Muscle of back (tissue), 13 donors: ENCODE measurements around the gene CD36. TPM values are rescaled to one million over a fixed set of nuclear protein-coding genes. Genes with fewer than 3 reads are reported as not detected.

Experiments used
- DNase-seq, 3 donors: peaks; one replicate each; pipeline versions ENCODE4 v3.0.0 to v3.0.0-alpha.2; 2013
- long read RNA-seq, 9 donors: transcript quantifications; one replicate each; lab custom pipeline, GENCODE V29; 2026
- polyA plus RNA-seq, 10 donors: library from polyadenylated mRNA; unstranded; fragments of 120-200 nt; gene quantifications; one replicate each; pipeline ENCODE4 v1.2.1, GENCODE V29; 2013; ENCODE audit not compliant: insufficient read length in 10 of 10

Gene CD36
- 100 to 1,000 TPM; 167 to 439 (median 306) TPM for polyA plus RNA-seq
- long read RNA-seq, donor 1, transcript CD36-202 (14 exons, 1,942 nt): major isoform, 28 of 93 reads
- long read RNA-seq, donor 1, transcript CD36-214 (15 exons, 2,298 nt): minor isoform, 5 of 93 reads
- long read RNA-seq, donor 1, transcript CD36-204 (12 exons, 1,686 nt): minor isoform, 25 of 93 reads
- long read RNA-seq, donor 1, transcript CD36-201 (14 exons, 2,094 nt): minor isoform, 5 of 93 reads
- long read RNA-seq, donor 1, partial matches to known transcripts: 30 of 93 reads
- long read RNA-seq, donor 1, other reads (novel, unspliced or antisense): 0 of 93 reads
- long read RNA-seq, donor 2, transcript CD36-204 (12 exons, 1,686 nt): minor isoform, 20 of 83 reads
- long read RNA-seq, donor 2, transcript CD36-214 (15 exons, 2,298 nt): minor isoform, 6 of 83 reads
- long read RNA-seq, donor 2, transcript CD36-202 (14 exons, 1,942 nt): major isoform, 26 of 83 reads
- long read RNA-seq, donor 2, transcript CD36-201 (14 exons, 2,094 nt): minor isoform, 5 of 83 reads
- long read RNA-seq, donor 2, partial matches to known transcripts: 26 of 83 reads
- long read RNA-seq, donor 2, other reads (novel, unspliced or antisense): 0 of 83 reads
- long read RNA-seq, donor 3: 0 reads
- long read RNA-seq, donor 4, transcript CD36-204 (12 exons, 1,686 nt): major isoform, 31 of 121 reads
- long read RNA-seq, donor 4, transcript CD36-214 (15 exons, 2,298 nt): minor isoform, 13 of 121 reads
- long read RNA-seq, donor 4, transcript CD36-202 (14 exons, 1,942 nt): minor isoform, 18 of 121 reads
- long read RNA-seq, donor 4, partial matches to known transcripts: 59 of 121 reads
- long read RNA-seq, donor 4, other reads (novel, unspliced or antisense): 0 of 121 reads
- long read RNA-seq, donor 5, transcript CD36-214 (15 exons, 2,298 nt): minor isoform, 7 of 71 reads
- long read RNA-seq, donor 5, transcript CD36-202 (14 exons, 1,942 nt): major isoform, 11 of 71 reads
- long read RNA-seq, donor 5, partial matches to known transcripts: 48 of 71 reads
- long read RNA-seq, donor 5, other reads (novel, unspliced or antisense): 0 of 71 reads
- long read RNA-seq, donor 6, transcript CD36-204 (12 exons, 1,686 nt): major isoform, 40 of 129 reads
- long read RNA-seq, donor 6, transcript CD36-214 (15 exons, 2,298 nt): minor isoform, 6 of 129 reads
- long read RNA-seq, donor 6, transcript CD36-201 (14 exons, 2,094 nt): minor isoform, 10 of 129 reads
- long read RNA-seq, donor 6, transcript CD36-202 (14 exons, 1,942 nt): minor isoform, 17 of 129 reads
- long read RNA-seq, donor 6, partial matches to known transcripts: 56 of 129 reads
- long read RNA-seq, donor 6, other reads (novel, unspliced or antisense): 0 of 129 reads
- long read RNA-seq, donor 7, transcript CD36-202 (14 exons, 1,942 nt): minor isoform, 12 of 92 reads
- long read RNA-seq, donor 7, transcript CD36-214 (15 exons, 2,298 nt): minor isoform, 6 of 92 reads
- long read RNA-seq, donor 7, transcript CD36-204 (12 exons, 1,686 nt): major isoform, 21 of 92 reads
- long read RNA-seq, donor 7, partial matches to known transcripts: 53 of 92 reads
- long read RNA-seq, donor 7, other reads (novel, unspliced or antisense): 0 of 92 reads
- long read RNA-seq, donor 8, transcript CD36-214 (15 exons, 2,298 nt): major isoform, 13 of 51 reads
- long read RNA-seq, donor 8, transcript CD36-202 (14 exons, 1,942 nt): minor isoform, 6 of 51 reads
- long read RNA-seq, donor 8, partial matches to known transcripts: 28 of 51 reads
- long read RNA-seq, donor 8, other reads (novel, unspliced or antisense): 0 of 51 reads
- long read RNA-seq, donor 9, partial matches to known transcripts: 0 of 2 reads
- long read RNA-seq, donor 9, other reads (novel, unspliced or antisense): 0 of 2 reads

- peak in 2 of 3 donors; percentile 40 to 60 for DNase-seq
These were observed at the start of gene CD36 for GRCh38 chr7:80637911-80638765. TSS of gene CD36 (plus strand) at chr7:80638642. CDS start at chr7:80646741, 8,099 bp downstream.

DNA sequence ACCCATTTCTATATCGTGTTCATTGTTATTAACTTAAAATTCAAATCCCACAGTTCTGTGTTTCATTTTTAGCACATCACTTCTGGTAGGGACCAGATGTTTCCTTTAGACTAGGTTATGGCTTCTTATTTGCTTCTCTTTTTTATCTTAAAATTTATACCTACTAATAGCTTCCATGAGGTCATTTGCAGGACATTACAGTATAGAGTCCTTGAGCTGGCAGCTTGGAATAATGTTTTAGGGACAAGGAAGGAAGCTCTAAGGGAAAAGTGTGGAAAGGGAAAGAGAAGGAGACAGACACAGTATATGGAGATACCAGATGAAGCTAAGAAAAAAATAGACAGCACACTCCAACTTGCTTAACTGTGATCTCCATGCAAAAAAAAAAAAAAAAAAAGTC is 48.8 kb upstream of the CD36 start:
- peak in 1 of 3 donors; percentile 51 for DNase-seq

GRCh38 chr7:80591654-80592053 is 46.8 kb upstream of the CD36 start:
- DNase-seq: no peak

DNA sequence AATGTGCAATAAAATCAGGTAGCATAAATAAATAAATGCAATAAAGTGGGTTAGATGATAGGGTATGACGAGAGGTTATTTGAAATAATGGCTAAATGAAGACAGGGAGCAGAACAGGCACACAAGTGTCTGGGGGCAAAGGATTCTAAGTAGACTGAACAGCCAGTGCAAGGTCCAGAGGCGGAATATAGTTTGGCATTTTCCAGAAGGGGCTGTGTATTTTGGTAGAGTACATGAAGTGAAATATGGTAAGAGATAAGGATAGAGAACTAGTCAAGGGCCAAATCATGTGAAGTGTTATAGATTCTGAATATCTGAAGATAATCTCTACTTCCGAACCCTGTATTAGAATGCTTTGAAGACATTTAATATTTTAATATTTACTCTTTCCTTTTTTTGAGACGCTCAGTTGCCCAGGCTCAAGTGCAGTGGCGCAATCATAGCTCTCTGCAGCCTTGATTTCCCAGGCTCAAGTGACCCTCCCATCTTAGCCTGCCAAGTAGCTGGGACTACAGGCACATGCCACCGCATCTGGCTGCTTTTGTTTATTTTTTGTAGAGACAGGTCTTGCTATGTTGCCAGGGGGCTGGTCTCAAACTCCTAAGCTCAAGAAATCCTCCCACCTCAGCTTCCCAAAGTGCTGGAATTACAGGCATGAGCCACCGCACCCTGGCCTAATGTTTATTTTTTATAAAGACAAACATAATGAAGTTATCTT is 44.4 kb upstream of the CD36 start:
- DNase-seq: no peak

DNA sequence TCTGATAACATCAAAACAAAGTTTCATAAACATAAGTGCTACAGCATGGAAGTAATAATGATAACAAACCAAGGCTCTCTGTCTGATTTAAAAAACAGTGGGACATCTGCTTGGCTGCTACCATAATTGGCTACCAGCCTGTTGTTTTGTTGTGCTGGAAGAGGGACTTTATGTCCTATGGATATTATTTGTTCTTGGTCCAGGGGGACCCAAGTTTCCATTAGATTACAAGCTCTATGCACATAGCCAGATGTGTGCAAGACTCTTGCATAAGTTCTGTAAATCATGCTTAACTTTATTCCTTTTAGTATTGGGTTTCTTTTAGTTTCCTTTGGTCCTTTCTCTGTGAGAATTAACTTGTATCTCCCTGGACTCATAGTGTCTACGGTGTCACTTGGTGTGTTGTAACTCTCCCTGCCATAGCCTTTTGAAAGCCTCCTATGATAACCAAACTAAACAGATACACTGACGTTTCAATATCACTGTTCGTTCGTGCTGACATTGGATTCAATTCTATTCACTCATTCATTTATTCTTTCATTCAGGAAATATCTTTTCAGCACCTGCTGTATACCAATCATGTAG is 41.4 kb upstream of the CD36 start:
- DNase-seq: peak; percentile 74 to 94 (median 82)

DNA sequence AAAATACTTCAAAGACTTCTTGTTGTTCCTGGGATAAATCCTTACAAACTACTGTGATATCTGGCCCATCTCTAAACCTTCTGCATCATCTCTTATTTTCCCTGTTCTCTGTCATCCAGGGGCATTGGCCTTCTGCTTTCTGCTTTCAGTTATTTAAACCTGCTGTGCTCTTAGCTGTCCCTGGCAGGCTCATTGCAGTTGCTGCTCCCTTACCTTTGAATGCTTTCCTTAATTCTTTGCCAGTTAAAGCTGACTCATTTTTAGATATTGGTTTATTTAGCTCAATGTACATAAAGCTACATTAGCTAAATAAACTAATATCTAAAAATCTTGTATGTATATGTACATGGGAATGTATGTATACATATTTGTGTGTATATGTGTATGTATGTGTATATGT is 40.6 kb upstream of the CD36 start:
- DNase-seq: no peak

DNA sequence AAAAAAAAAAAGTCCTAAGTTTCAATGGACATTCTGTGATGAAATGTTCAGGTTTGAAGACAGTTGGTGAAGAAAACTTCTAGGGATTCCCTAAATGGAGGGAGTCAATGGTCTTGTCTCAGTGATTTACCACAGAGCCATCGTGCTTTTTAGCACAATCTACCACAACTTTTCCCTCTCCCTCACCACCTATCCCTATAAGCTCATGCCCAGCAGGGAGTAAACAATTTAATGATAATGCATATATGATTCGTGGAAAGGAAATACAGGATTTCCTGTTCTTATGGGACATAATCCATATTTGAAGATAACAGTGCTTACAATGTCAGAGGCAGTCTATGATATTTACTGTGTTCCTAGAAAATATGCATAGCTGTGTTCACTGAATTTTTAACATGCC is 38.4 kb upstream of the CD36 start:
- no peak for DNase-seq

DNA sequence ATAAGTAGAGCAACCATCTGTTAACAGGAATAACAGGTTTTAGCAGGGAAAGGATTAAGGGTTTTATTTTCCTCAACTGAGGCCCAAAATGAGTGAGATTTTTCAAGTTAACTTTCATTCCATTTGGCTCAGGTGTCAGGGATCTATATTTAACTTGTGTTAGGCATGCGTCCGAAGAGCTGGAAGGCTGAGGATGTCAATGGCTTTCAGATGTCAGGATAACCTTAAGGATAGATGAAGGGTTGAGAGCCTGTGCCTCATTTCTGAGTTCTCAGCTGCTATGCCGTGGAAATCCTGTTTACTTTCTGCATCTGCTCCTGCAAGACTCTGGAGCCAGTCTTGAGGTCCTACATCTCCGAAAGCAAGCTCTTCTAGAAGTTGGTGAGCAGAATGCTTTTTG is 36.4 kb upstream of the CD36 start:
- DNase-seq: peak; percentile 67 to 84 (median 71)

- DNase-seq: no peak
These were observed 34.5 kb upstream of the CD36 start for GRCh38 chr7:80603940-80604339.

DNA sequence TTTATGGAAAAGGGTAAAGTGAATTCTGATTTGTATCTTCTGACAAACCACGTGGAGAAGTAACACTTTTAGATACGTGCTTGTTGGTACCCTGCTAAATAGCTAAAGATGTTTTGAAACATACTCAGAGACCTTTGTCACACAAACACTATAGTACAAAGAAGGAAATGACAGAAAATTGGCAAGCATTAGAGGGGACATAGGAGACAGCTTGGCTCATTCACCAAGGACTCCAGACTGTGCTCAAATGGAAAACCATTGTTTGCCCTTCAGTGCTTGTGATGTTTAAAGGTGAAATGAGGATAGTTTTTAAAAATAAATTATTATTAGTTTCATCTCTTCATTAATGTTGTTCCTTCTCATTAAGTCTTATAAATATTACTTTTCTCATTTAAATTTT is 34.0 kb upstream of the CD36 start:
- no peak for DNase-seq

DNA sequence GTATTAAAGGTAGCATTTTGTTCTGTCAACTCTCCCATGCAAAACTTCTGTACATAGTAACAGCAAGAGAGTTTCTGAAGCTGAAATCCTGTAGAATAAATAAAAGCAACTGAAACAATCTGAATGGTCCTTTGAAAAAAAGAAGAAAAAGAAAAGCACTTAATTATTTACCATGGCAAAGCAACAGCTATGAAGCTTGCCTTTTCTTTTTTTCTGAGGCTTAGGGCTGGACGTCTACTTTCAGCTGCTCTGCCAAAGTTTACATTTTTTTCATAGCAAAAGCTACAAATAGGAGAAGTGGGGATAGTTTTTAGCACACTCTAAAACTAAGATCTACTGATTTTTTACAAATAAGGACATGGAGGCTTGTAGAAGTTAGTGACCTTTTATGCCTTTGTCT is 31.3 kb upstream of the CD36 start:
- DNase-seq: no peak

DNA sequence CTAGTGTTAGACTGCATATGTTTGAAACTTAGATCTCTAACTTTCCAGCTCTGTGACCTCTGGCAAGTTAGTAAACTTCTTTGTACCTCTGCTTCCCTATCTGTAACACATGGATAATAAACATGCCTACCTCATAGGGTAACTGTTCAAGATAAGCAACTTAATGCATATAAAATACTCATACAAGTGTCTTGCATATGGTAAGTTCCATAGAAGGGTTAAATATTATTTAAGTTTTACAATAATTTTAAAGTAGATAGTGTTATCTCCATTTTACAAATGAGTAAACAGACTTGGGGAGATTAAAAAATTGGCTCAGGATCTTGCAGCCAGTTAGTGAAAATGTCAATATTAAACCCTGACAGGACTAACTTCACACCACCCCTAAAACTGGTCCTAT is 30.1 kb upstream of the CD36 start:
- no peak for DNase-seq

- no peak for DNase-seq
These were observed 28.7 kb upstream of the CD36 start for GRCh38 chr7:80609751-80610150.

GRCh38 chr7:80611353-80611752 is 27.1 kb upstream of the CD36 start:
- no peak for DNase-seq

- peak; percentile 47 to 75 (median 55) for DNase-seq
These were observed 26.7 kb upstream of the CD36 start for GRCh38 chr7:80611779-80612178.

- DNase-seq: no peak
These were observed 25.6 kb upstream of the CD36 start for GRCh38 chr7:80612880-80613279.

DNA sequence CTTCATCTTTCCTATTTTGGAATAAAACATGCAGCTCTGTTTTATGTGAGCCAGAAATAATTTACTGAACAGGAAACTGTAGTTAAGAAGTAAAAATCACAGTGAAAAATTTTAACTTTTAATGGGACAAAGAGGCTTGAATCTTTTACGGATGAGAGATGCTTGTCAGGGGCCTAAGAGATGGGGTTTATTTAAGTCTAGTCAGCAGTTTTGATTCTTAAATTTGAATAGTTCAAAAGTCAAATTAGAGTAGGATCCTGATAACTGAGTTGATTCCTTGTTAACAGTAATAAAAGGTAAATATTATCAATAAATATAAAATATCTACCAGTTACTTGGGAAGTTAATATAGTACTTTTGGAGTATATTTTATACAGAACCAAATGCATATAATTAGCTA is 24.9 kb upstream of the CD36 start:
- no peak for DNase-seq

GRCh38 chr7:80614851-80615271 is 23.6 kb upstream of the CD36 start:
- DNase-seq: no peak
